GM13977 (cell line): ENCODE results near the gene OPRM1.

Experiments
- DNase-seq: peaks from one replicate; pipeline ENCODE4 v3.0.0; 2012; ENCODE audit warnings: low spot score
- in situ Hi-C: fragments of 300-500 bp; cut with MboI; formaldehyde crosslinking; loops from one replicate; pipeline ENCODE4 v1.12.0; 2022; ENCODE audit warnings: low sequenced_read_pairs, low pct_unique_long_range_greater_than_20kb, mixed read lengths, inconsistent platforms; ENCODE audit not compliant: unreplicated experiment
- TF ChIP-seq, protein P1 (sequence below): IDR thresholded peaks from 2 replicates; pipeline ENCODE4 v1.5.1; 2012; ENCODE audit warnings: mild to moderate bottlenecking, control low read depth; ENCODE audit not compliant: insufficient read depth; ENCODE audit errors: extremely low read depth, missing control alignments

Gene OPRM1

DNA sequence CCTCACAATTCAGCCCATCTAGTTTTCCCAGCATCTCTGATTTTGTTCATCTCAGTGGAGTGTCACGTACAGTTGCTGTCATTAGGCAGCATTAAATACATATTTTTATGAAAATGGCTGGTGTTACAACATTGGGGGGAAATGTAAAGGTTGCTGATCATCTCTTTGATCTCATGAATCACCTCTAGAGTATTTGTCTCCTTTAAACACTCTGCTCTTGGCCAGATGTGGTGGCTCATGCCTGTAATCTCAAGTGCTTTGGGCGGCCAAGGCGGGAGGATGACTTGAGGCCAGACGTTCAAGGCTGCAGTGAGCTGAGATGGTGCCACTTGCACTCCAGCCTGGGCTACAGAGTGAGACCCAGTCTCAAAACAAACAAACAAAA lies 189.5 kb downstream of the OPRM1 start:
- TF ChIP-seq, protein P1, sequence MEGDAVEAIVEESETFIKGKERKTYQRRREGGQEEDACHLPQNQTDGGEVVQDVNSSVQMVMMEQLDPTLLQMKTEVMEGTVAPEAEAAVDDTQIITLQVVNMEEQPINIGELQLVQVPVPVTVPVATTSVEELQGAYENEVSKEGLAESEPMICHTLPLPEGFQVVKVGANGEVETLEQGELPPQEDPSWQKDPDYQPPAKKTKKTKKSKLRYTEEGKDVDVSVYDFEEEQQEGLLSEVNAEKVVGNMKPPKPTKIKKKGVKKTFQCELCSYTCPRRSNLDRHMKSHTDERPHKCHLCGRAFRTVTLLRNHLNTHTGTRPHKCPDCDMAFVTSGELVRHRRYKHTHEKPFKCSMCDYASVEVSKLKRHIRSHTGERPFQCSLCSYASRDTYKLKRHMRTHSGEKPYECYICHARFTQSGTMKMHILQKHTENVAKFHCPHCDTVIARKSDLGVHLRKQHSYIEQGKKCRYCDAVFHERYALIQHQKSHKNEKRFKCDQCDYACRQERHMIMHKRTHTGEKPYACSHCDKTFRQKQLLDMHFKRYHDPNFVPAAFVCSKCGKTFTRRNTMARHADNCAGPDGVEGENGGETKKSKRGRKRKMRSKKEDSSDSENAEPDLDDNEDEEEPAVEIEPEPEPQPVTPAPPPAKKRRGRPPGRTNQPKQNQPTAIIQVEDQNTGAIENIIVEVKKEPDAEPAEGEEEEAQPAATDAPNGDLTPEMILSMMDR: no peak
- no peak for DNase-seq
- in situ Hi-C loops: no loop called here

GRCh38 chr6:154229786-154230185 lies 190.7 kb downstream of the OPRM1 start:
- DNase-seq: no peak
- in situ Hi-C loops: no loop called here
- TF ChIP-seq, protein P1: no peak

- TF ChIP-seq, protein P1: no peak
- DNase-seq: no peak
- in situ Hi-C loops: no loop called here
Measured at GRCh38 chr6:154230393-154230792, 191.4 kb downstream of the OPRM1 start.

DNA sequence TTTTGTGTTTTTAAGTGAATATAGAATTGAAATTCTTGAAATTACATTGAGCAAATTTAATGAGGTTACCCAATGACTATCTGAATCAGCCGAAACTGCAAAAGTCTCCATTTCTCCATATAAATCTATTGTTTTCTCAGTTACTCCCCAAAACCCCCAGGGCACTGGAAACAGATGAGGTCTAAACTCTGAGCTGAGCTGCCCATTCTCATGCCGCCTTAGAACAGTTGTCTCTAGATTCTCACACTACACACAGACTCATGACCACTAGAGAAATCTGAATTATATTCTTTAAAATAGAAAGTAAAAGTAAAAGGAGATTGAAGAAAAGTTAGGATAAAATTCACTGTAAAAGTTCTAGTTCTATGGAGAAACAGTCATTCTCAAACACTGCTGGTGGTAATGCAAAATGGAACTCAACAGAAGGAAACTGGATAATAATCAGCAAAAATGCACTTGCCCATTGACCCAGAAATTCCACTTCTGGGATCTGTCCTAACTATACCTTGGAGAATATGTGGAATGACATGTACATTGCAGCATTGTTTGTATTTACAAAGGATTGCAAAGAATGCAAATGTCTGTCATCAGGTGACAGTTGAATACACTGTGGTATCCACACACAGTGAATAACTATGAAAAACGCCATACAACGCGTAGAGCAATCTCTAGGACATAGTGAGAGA lies 192.0 kb downstream of the OPRM1 start:
- DNase-seq: no peak
- TF ChIP-seq, protein P1: no peak
- in situ Hi-C loops: no loop called here

DNA sequence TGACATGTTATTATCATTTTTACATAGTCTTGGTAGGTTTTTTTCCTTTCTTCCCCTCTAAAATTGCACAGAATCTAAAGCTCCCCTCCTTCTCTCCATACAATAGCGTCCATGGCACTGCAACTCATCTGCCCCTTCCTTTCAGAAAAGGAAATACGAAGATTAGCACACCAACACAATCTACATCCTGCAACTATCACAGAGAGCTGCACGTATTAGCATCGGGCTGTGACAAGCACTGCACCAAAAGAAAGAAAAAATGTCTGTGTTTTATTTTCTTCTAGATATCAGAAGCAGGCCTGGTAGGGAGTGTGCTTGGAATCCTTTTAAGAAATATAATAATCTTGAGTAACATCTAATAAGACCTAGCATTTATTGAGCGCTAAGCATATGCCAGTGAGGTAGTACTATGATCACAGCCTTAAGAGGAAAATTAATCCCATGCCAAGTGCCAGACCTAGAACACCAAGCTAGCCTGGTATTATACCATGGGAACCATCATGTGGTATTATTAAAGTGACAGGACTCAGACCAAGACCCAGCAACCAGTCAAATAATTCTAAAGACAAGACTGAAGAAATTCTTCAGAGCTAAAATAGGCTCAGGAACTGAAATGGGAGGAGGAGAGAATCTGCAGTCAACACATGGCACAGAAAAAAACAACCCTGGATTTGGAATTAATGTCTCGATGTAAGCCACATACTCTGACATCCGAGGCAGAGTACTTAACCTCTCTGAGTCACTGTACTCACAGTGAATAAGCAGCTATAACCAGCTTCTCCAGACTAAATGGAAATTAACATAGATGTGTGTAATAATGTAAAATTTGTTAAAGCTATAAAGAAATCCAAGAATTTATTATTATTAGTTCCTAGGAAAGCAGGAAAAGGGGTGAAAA lies 193.2 kb downstream of the OPRM1 start:
- TF ChIP-seq, protein P1: no peak
- no peak for DNase-seq
- in situ Hi-C loops: no loop called here

DNA sequence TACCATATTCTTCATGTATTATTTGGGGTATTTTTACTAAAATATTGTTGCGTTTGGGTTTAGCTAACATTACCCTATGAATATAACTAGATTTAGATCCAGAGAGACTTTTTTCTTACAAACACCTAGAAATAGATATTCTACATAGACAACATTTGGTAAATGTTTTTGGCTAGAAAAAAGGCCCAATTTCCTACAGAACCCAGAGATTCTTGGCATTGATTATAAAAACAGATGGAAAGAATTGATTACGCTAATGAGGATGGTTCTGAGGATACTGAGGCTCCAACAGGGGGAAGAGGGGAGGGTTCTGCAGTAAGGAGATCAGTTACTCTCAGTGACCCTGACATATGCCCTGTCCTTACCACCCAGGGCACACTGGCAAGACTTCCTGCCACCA lies 194.3 kb downstream of the OPRM1 start:
- in situ Hi-C loops: no loop called here
- no peak for DNase-seq
- TF ChIP-seq, protein P1: no peak
